K562 (cell line): ENCODE data around the gene KRT5. TPM values are rescaled to one million over a fixed set of nuclear protein-coding genes. Genes with fewer than 3 reads are reported as not detected.

Experiments
- ATAC-seq: fragments of 200-7000 bp; cut with Tn5 transposase; 3 replicates; pipeline ENCODE4 v1.9.1; 2020; ENCODE audit warnings: moderate library complexity
- BruUV-seq: library from RNA; stranded (reverse); fragments of 400-500 nt; replicated peaks from 2 replicates; lab custom pipeline; 2021; lab: Mats Ljungman, UMichigan
- CTCF ChIA-PET: fragments of 300-600 bp; formaldehyde crosslinking; extraction: SDS; loops from one replicate; lab custom pipeline; 2021; ENCODE audit warnings: low intra/inter-chr PET ratio; lab: Yijun Ruan, JAX
- POLR2A ChIA-PET: fragments of 300-600, 350-650 bp; sonication (Branson Sonifier 250); formaldehyde crosslinking; extraction: SDS; loops from one replicate; lab custom pipeline; 2021; ENCODE audit warnings: antibody characterized with exemption, inconsistent platforms; lab: Yijun Ruan, JAX
- DNase-seq, 4 experiments: peaks; one replicate each; pipeline versions ENCODE4 v3.0.0 to v3.0.0-alpha.2; 2011 to 2018; ENCODE audit warnings: low spot score in 3 of 4, mixed read lengths in 3 of 4; ENCODE audit errors: extremely low read depth in 1 of 4
- FAIRE-seq: peaks from 2 replicates; lab custom pipeline; 2011; peaks lifted over from hg19 to GRCh38; lab: Jason Lieb, UNC
- H2AFZ ChIP-seq: 2 replicates; pipeline ENCODE4 v1.6.0; 2011; ENCODE audit warnings: low read depth, low read length, control low read depth, inconsistent platforms
- H3K27ac ChIP-seq: fragments of 200-600 bp; 3 replicates; pipeline ENCODE4 v1.8.0; 2011; ENCODE audit warnings: low read depth, mild to moderate bottlenecking, control low read depth, inconsistent platforms, low read length, moderate library complexity, mixed read lengths; ENCODE audit errors: extremely low read depth
- H3K27me3 ChIP-seq, 2 experiments: fragments of 300-600 bp in 1 of 2; 2 replicates in 1 of 2; 3 replicates in 1 of 2; pipeline versions ENCODE4 v1.6.0 to v1.8.0; 2011; ENCODE audit warnings: inconsistent platforms in 2 of 2, low read length in 2 of 2, mild to moderate bottlenecking in 1 of 2, mixed read lengths in 1 of 2, moderate library complexity in 1 of 2; ENCODE audit not compliant: control insufficient read depth in 2 of 2, insufficient read depth in 2 of 2
- H3K36me3 ChIP-seq: fragments of 300-600 bp; 3 replicates; pipeline ENCODE4 v1.8.0; 2011; ENCODE audit warnings: mild to moderate bottlenecking, low read length, inconsistent platforms; ENCODE audit not compliant: control insufficient read depth, insufficient read depth
- H3K4me1 ChIP-seq, 2 experiments: fragments of 200-600 bp in 1 of 2; replicated peaks in 1 of 2; 2 replicates in 1 of 2; 3 replicates in 1 of 2; pipeline versions ENCODE4 v1.5.1 to v1.8.0; 2011; ENCODE audit warnings: inconsistent platforms in 2 of 2, low read length in 2 of 2, mild to moderate bottlenecking in 1 of 2, mixed read lengths in 1 of 2, moderate library complexity in 1 of 2; ENCODE audit not compliant: control insufficient read depth in 2 of 2, insufficient read depth in 2 of 2
- H3K4me2 ChIP-seq: 2 replicates; pipeline ENCODE4 v1.6.1; 2011; ENCODE audit warnings: low read length, control low read depth, inconsistent platforms, mixed read lengths; ENCODE audit not compliant: insufficient read depth
- H3K4me3 ChIP-seq: fragments of 200-600 bp; sonication (generic), shearing (Covaris generic); 2 replicates; pipeline ENCODE4 v1.5.1; 2016; ENCODE audit warnings: control low read depth, inconsistent platforms
- H3K79me2 ChIP-seq: fragments of 200-600 bp; 3 replicates; pipeline ENCODE4 v1.8.0; 2011; ENCODE audit warnings: low read length, inconsistent platforms; ENCODE audit not compliant: control insufficient read depth, insufficient read depth
- H3K9ac ChIP-seq, 2 experiments: 2 replicates each; pipeline versions ENCODE4 v1.6.0 to v1.6.1; 2011; ENCODE audit warnings: low read depth in 2 of 2, low read length in 2 of 2, control low read depth in 1 of 2, inconsistent platforms in 1 of 2, mild to moderate bottlenecking in 1 of 2, mixed read lengths in 1 of 2; ENCODE audit not compliant: insufficient read depth in 1 of 2
- H3K9me1 ChIP-seq: one replicate; pipeline ENCODE4 v1.6.0; 2011; ENCODE audit warnings: inconsistent platforms, mild to moderate bottlenecking, low read length, moderate library complexity; ENCODE audit not compliant: control insufficient read depth, insufficient read depth
- H3K9me3 ChIP-seq: replicated peaks from 2 replicates; pipeline ENCODE4 v1.5.1; 2011; ENCODE audit warnings: low read depth, low read length, inconsistent platforms; ENCODE audit not compliant: control insufficient read depth, insufficient read depth
- H4K20me1 ChIP-seq: replicated peaks from 2 replicates; pipeline ENCODE4 v1.6.1; 2011; ENCODE audit warnings: low read length, inconsistent platforms, mixed read lengths; ENCODE audit not compliant: control insufficient read depth, insufficient read depth
- CC2D1A ChIP-seq: fragments of 450-650 bp; IDR thresholded peaks from 2 replicates; pipeline ENCODE4 v1.6.1; 2017; ENCODE audit warnings: mild to moderate bottlenecking
- IRF2 ChIP-seq: sonication (generic); formaldehyde crosslinking; IDR thresholded peaks from 2 replicates; pipeline ENCODE4 v1.8.1; 2022; ENCODE audit warnings: mild to moderate bottlenecking, missing genetic modification reagents
- MBD1 ChIP-seq: fragments of 250-450 bp; sonication (Bioruptor Pico); IDR thresholded peaks from 2 replicates; pipeline ENCODE4 v1.8.0; 2022; ENCODE audit warnings: inconsistent platforms
- MNT ChIP-seq, 2 experiments: fragments of 450-650 bp; conservative IDR thresholded peaks; 2 replicates each; pipeline ENCODE4 v1.6.1; 2017; ENCODE audit warnings: mild to moderate bottlenecking in 2 of 2, moderate library complexity in 2 of 2
- NR2C2 ChIP-seq, 2 experiments: fragments of 200-800 bp in 1 of 2; sonication (Bioruptor generic) in 1 of 2; sonication (generic) in 1 of 2; formaldehyde crosslinking in 1 of 2; IDR thresholded peaks; 2 replicates each; pipeline versions ENCODE4 v1.6.1 to v1.8.0; 2016 to 2022; ENCODE audit warnings: mild to moderate bottlenecking in 1 of 2, missing compliant biosample characterization in 1 of 2, missing genetic modification characterization in 1 of 2, missing genetic modification reagents in 1 of 2
- NR4A1 ChIP-seq, 2 experiments: fragments of 250-450 bp in 1 of 2; fragments of 450-650 bp in 1 of 2; sonication (Bioruptor Pico) in 1 of 2; IDR thresholded peaks; 2 replicates each; pipeline versions ENCODE4 v1.4.0 to v1.6.1; 2016 to 2020; ENCODE audit warnings: mild to moderate bottlenecking in 2 of 2, missing compliant biosample characterization in 1 of 2, missing genetic modification characterization in 1 of 2, moderate library complexity in 1 of 2
- YBX1 ChIP-seq: fragments of 450-650 bp; IDR thresholded peaks from 2 replicates; pipeline ENCODE4 v1.7.1; 2016; ENCODE audit warnings: mild to moderate bottlenecking
- ZNF561 ChIP-seq: fragments of 450-650 bp; formaldehyde crosslinking; conservative IDR thresholded peaks from 2 replicates; pipeline ENCODE4 v1.4.0; 2020; ENCODE audit warnings: mild to moderate bottlenecking, moderate library complexity
- WGBS: fragments of 100-300 bp; shearing (Covaris generic); methylation state at CpG from one replicate; pipeline ENCODE4 v1.1.6; 2016; ENCODE audit warnings: low coverage, mixed read lengths; ENCODE audit not compliant: insufficient coverage; ENCODE audit errors: missing lambda C conversion rate; 5-methylcytosine and 5-hydroxymethylcytosine counted together
- in situ Hi-C: fragments of 300-500 bp; cut with MboI; formaldehyde crosslinking; loops from 4 replicates; pipeline ENCODE4 v1.15.0; 2018; ENCODE audit warnings: inconsistent platforms, mixed read lengths
- intact Hi-C: fragments of 100-400 bp; cut with micrococcal nuclease; formaldehyde crosslinking; loops from 2 replicates; pipeline ENCODE4 v1.14.2; 2022
- polyA plus RNA-seq, 8 experiments: library from polyadenylated mRNA; depleted of rRNA in 4 of 8; stranded (reverse) in 5 of 8; unstranded in 3 of 8; fragments of >200 nt; fragmentation: Nextera tagmentation in 2 of 8; fragmentation: Illumina TruSeq in 1 of 8; extraction: Ambion mirVana in 2 of 8; extraction: Trizol in 1 of 8; gene quantifications; 2 replicates each; pipeline versions ENCODE4 v1.2.1 to v1.2.3, GENCODE V29; 2011 to 2014; ENCODE audit warnings: inconsistent platforms in 1 of 8, missing spikeins in 1 of 8
- total RNA-seq, 7 experiments: library from RNA; depleted of rRNA in 6 of 7; stranded (reverse); fragments of >200 nt in 6 of 7; fragmentation: Illumina TruSeq in 2 of 7; extraction: Trizol in 2 of 7; gene quantifications; 2 replicates each; pipeline versions ENCODE4 v1.2.1 to v1.2.3, GENCODE V29; 2011 to 2021; ENCODE audit warnings: low replicate concordance in 1 of 7

The KRT5 gene
- total and polyA plus RNA-seq, 9 of the 15 experiments (the other 6 are each of a cell fraction or from before 2014, with no cell fraction given) = 0.32 TPM; not detected in 8

GRCh38 chr12:52508211-52508610 is 12.0 kb downstream of the KRT5 start:
- BruUV-seq = no TSS peak
- Histone ChIP-seq H3K4me2 (no peak overlapping the region), H3K36me3 (no peaks in the 10 kb centered on the region), H3K9me3 (no peaks in the 10 kb centered on the region), H2AFZ (no peak overlapping the region), H3K27me3 (no peaks in the 10 kb centered on the region; a peak in 1 of 5 replicates), H3K79me2 (no peaks in the 10 kb centered on the region), H3K9ac (no peak overlapping the region), H3K4me3 (no peak overlapping the region), H4K20me1 (no peaks in the 10 kb centered on the region), H3K27ac (no peak overlapping the region), H3K4me1 (no peaks in the 10 kb centered on the region), H3K9me1 (no peaks in the 10 kb centered on the region)
- intact Hi-C loops (no loop called here), in situ Hi-C loops (no loop called here)
- no peak for FAIRE-seq
- no peak for DNase-seq
- TF ChIP-seq IRF2 (CRISPR knock-in tag) = no peak
- TF ChIP-seq NR4A1 (CRISPR knock-in tag; IDR thresholded peaks at IDR 0.05) = no peak
- no peak for TF ChIP-seq NR4A1 (tag; IDR thresholded peaks at IDR 0.05)
- TF ChIP-seq MNT (conservative IDR thresholded peaks at IDR 0.05) = no peak
- no peak for TF ChIP-seq MBD1 (CRISPR knock-in tag)
- no peak for TF ChIP-seq YBX1
- no peak for TF ChIP-seq CC2D1A
- no peak for TF ChIP-seq NR2C2 (CRISPR knock-in tag; IDR thresholded peaks at IDR 0.05)
- no peak for TF ChIP-seq NR2C2 (tag; IDR thresholded peaks at IDR 0.05)
- no peak for TF ChIP-seq ZNF561 (CRISPR knock-in tag)
- ChIA-PET POLR2A (interaction anchor here (0.7 kb wide), 1 partner anchor 190 kb away, joined by 3 read pairs; no protein-coding TSS in a partner anchor), CTCF (no interaction called here)
- 0% methylated on average over 5 of the region's 5 CpGs for WGBS
- no peak for ATAC-seq
